Activated CD4-positive, CD25-positive, alpha-beta regulatory T cell treated with anti-CD3 and anti-CD28 coated beads, Interleukin-2, amount 50 U/mL, for 16 hours (primary cell): ENCODE measurements around the gene BCL11B.

Experiments
- DNase-seq: peaks from one replicate; pipeline ENCODE4 v3.0.0-alpha.2; 2020; ENCODE audit warnings: low read depth, low spot score

The BCL11B gene

DNA sequence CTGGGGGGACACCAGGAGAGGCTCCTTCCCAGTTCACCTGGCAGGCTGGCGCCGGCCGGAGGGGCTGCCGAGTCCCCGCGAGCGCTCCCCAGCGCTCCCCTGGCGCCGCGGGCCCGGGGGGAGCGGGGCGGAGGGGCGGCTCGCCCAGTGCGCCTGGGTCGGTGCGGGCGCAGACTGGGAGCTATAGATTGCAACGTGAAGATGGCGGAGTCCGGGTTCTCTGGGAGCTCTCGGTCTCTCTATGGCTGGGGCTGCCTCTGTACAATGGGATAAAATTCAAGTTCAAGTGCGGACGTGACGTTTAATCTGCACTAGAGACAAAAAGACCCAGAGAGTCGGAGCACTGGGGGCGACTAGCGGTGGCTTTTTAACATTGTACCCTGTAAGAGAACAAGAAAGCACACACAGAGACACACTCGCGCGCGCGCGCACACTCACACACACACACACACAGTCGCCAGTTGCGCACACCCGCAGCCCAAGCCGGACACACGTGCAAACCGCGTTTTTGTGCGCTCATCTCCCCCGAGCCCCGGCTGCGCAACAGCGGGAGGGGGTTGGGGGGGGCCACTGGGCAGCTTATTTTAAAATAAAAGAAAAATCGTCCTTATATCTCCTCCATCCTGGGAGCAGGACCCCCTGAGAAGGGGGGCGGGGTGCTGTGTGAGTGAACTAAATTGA is at the start of gene BCL11B:
TSS of gene BCL11B (minus strand) at position 247 of the 681 bp plus-strand sequence. CDS start 979 bp downstream, outside the sequence.
- peak; percentile 80 for DNase-seq

GRCh38 chr14:99321236-99321925 is 49.4 kb upstream of the BCL11B start:
- DNase-seq: no peak

DNA sequence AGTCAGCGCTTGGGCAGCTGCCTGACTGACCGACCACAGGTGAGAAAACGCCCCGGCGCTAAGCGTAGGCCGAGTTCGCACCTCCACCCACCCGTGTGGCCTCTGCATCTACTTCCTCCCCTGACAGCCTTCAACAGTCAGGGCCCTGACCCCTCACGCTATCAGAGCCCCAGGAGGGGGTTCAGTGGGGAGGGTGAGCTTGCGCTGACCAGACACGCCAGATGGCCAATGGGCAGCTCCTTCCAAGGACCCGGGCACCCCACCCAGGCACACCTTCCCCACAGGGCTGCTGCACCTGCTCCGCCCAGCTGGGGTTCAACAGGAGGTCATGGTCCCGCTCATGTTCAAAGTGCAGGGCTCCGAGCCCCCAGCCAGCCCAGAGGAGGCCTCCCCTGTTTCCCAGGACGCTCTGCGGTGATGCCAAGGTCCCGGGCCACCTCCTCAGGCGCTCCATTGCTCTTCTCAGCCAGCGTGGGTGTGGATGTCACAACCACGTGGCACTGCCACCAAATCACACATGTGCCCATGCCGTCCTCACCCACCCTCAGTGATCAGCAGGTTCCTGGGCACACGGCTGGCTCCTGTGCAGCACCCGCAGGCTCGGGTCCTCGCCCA is 48.7 kb upstream of the BCL11B start:
- no peak for DNase-seq

GRCh38 chr14:99320105-99320572 is 48.1 kb upstream of the BCL11B start:
- DNase-seq: peak; percentile 35

GRCh38 chr14:99318959-99319295 is 46.9 kb upstream of the BCL11B start:
- DNase-seq: no peak

GRCh38 chr14:99318091-99318958 is 46.3 kb upstream of the BCL11B start:
- no peak for DNase-seq

DNA sequence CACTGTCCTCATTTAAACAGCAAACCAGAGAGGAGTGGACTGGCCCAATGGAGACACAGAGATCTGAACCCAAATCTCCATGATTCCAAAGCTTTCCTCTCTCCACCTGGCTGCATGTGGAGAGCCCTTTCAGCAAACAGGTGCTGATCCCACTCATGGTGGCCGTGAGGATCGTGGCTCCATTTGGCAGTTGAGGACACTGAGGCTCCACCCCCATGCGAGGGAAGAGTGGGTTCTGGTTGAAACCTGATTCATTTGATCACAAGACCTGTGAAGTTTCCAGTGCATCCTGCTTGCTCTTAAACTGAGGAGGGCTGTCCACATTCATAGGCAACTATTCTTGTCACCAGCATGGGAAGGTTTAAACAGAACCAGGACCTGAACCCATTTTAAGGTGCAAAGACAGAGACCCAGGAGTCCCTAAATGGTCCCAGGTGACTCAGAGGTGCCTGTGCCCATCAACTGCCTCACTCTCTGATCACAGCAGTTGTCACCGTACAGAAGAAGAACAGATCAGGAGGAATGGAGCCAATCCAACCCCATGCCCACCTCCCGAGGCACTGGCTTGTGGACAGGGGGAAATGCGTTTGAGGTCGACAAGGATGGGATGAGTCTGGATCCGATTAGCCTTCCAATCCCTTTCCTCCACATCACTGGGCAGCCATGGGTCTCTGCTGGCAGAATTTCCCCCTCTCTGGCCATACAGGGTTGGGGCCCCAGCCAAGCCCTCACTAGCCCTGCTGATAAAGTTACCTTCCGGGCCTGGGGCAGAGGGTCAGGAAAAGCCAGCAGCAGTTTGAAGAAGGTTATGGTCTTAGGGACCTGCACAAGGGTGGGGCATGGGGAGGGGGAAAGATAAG is 45.5 kb upstream of the BCL11B start:
- no peak for DNase-seq

- DNase-seq: no peak
Measured at GRCh38 chr14:99316281-99317163, 44.5 kb upstream of the BCL11B start.

- no peak for DNase-seq
Measured at GRCh38 chr14:99315197-99315596, 43.2 kb upstream of the BCL11B start.

DNA sequence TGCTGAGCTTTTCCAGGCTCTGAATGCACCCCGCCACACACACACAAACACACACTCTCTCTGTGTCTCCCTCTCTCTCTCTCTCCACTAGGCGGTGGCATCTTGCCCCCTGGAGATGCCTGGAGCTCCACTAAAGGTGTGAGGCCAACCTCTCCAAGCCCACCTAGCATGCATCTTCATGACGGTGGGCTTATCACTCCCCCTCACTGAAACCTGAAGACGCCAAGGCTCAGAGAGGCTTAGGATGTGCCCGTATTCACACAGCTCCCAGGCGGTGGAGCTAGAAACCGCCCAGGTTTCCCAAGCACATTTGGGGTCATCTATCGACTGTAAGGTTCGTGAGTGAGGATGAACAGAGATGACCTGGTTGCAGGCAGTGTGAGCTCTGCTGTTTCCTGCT is 42.6 kb upstream of the BCL11B start:
- no peak for DNase-seq

DNA sequence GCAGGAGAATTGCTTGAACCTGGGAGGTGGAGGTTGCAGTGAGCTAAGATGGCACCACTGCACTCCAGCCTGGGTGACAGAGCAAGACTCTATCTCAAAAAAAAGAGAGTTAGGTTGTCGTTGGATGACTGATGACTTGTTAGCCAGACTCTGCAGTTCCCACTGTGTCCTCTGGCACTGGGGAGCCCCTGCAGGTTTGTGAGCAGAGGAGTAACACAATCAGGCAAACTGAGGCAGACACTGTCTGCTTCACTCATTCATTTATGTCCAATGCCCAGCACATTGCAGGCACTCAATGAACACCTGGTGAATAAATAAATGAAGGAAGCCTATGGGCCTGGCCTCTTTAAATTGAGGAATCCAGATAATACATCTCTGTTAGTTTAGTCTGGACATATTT is 41.2 kb upstream of the BCL11B start:
- no peak for DNase-seq

- DNase-seq: no peak
Measured at GRCh38 chr14:99312106-99312505, 40.1 kb upstream of the BCL11B start.

GRCh38 chr14:99309220-99309766 is 37.3 kb upstream of the BCL11B start:
- DNase-seq: no peak

GRCh38 chr14:99304208-99304607 is 32.2 kb upstream of the BCL11B start:
- no peak for DNase-seq

DNA sequence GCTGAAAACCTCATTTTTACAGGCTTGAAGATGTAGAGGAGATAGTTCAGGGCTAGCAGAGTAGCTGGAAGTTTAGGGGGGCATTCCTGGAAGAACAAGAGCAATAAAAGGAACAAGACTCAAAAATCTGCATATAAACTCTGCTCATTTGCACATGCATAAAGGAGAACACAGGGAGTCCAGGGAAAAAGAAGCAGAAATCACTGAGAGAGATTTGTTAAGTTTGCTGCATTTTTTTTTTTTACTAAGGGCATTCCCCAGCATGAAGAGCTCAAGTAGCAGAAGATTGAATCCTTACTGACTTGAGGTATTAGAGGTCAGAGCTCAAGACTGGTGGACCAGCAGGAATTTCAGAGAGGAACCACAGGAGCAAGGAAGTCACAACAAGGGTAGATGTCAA is 28.2 kb upstream of the BCL11B start:
- no peak for DNase-seq

GRCh38 chr14:99296517-99296916 is 24.5 kb upstream of the BCL11B start:
- no peak for DNase-seq

GRCh38 chr14:99289394-99290189 is 17.6 kb upstream of the BCL11B start:
- DNase-seq: no peak

GRCh38 chr14:99288948-99289347 is 17.0 kb upstream of the BCL11B start:
- no peak for DNase-seq
